IMR-90 (cell line): Measurements from ENCODE around the gene FARSB. TPM values are rescaled to one million over a fixed set of nuclear protein-coding genes. Genes with fewer than 3 reads are reported as not detected.

ENCODE experiments used
- ATAC-seq: fragments of 200-7000 bp; cut with Tn5 transposase; 2 replicates; pipeline ENCODE4 v1.9.1; 2020; ENCODE audit warnings: low read depth, mild to moderate bottlenecking, moderate library complexity
- BruUV-seq: library from RNA; stranded (reverse); fragments of 400-500 nt; replicated peaks from 2 replicates; lab custom pipeline; 2021; lab: Mats Ljungman, UMichigan
- CTCF ChIA-PET: fragments of 300-600 bp; formaldehyde crosslinking; extraction: SDS; loops from one replicate; lab custom pipeline; 2021; ENCODE audit warnings: antibody characterized with exemption; lab: Yijun Ruan, JAX
- POLR2A ChIA-PET: fragments of 300-600 bp; sonication (Branson Sonifier 250); formaldehyde crosslinking; loops from one replicate; lab custom pipeline; 2022; ENCODE audit warnings: antibody characterized with exemption; ENCODE audit not compliant: unreplicated experiment; lab: Charles Lee
- DNase-seq: peaks from one replicate; pipeline ENCODE4 v3.0.0; 2013
- H2AFZ ChIP-seq: replicated peaks from 2 replicates; pipeline ENCODE3; 2013; ENCODE audit warnings: low read length, mild to moderate bottlenecking; ENCODE audit not compliant: poor library complexity
- H2AK5ac ChIP-seq: 2 replicates; pipeline ENCODE4 v1.6.1; 2013; ENCODE audit warnings: low read depth, low read length, inconsistent platforms
- H2AK9ac ChIP-seq: replicated peaks from 2 replicates; pipeline ENCODE3; 2013; ENCODE audit warnings: mild to moderate bottlenecking, low read depth, low read length, moderate library complexity; ENCODE audit not compliant: poor library complexity
- H2BK120ac ChIP-seq: 2 replicates; pipeline ENCODE4 v1.6.1; 2013; ENCODE audit warnings: low read depth, low read length, inconsistent platforms
- H2BK15ac ChIP-seq: 3 replicates; pipeline ENCODE4 v1.6.1; 2013; ENCODE audit warnings: low read depth, low read length, inconsistent platforms
- H2BK20ac ChIP-seq: 2 replicates; pipeline ENCODE4 v1.6.1; 2013; ENCODE audit warnings: low read depth, mild to moderate bottlenecking, inconsistent platforms, low read length, moderate library complexity
- H2BK5ac ChIP-seq: 2 replicates; pipeline ENCODE4 v1.6.1; 2013; ENCODE audit warnings: mild to moderate bottlenecking, low read depth, low read length, inconsistent platforms; ENCODE audit not compliant: poor library complexity, severe bottlenecking
- H3K14ac ChIP-seq: replicated peaks from 2 replicates; pipeline ENCODE4 v1.6.1; 2013; ENCODE audit warnings: low read depth, low read length, inconsistent platforms
- H3K18ac ChIP-seq: 2 replicates; pipeline ENCODE4 v1.6.1; 2013; ENCODE audit warnings: low read depth, low read length, control low read depth
- H3K23ac ChIP-seq: 2 replicates; pipeline ENCODE4 v1.6.1; 2013; ENCODE audit warnings: low read depth, low read length, inconsistent platforms
- H3K27ac ChIP-seq: 2 replicates; pipeline ENCODE4 v1.5.1; 2013; ENCODE audit warnings: mild to moderate bottlenecking, control low read depth, low read length; ENCODE audit not compliant: insufficient read depth
- H3K27me3 ChIP-seq: 2 replicates; pipeline ENCODE4 v1.6.1; 2013; ENCODE audit warnings: low read length; ENCODE audit not compliant: control insufficient read depth, insufficient read depth
- H3K36me3 ChIP-seq: 2 replicates; pipeline ENCODE4 v1.6.1; 2013; ENCODE audit warnings: low read length, mixed read lengths; ENCODE audit not compliant: control insufficient read depth, insufficient read depth
- H3K4ac ChIP-seq: 2 replicates; pipeline ENCODE4 v1.6.1; 2013; ENCODE audit warnings: low read depth, low read length, inconsistent platforms
- H3K4me1 ChIP-seq: 2 replicates; pipeline ENCODE4 v1.6.1; 2013; ENCODE audit warnings: low read length, mixed read lengths; ENCODE audit not compliant: control insufficient read depth, insufficient read depth
- H3K4me2 ChIP-seq: 2 replicates; pipeline ENCODE4 v1.6.1; 2013; ENCODE audit warnings: low read depth, mild to moderate bottlenecking, control low read depth, low read length, moderate library complexity
- H3K4me3 ChIP-seq: 2 replicates; pipeline ENCODE4 v1.5.1; 2013; ENCODE audit warnings: low read depth, mild to moderate bottlenecking, control low read depth, low read length, moderate library complexity; ENCODE audit not compliant: insufficient read depth
- H3K56ac ChIP-seq: 2 replicates; pipeline ENCODE4 v1.6.1; 2013; ENCODE audit warnings: low read length, inconsistent platforms; ENCODE audit not compliant: insufficient read depth; ENCODE audit errors: extremely low read depth
- H3K79me1 ChIP-seq, 2 experiments: 2 replicates each; pipeline ENCODE4 v1.6.1; 2013; ENCODE audit warnings: low read length in 2 of 2, inconsistent platforms in 1 of 2, low read depth in 1 of 2
- H3K9ac ChIP-seq: 2 replicates; pipeline ENCODE4 v1.6.1; 2013; ENCODE audit warnings: low read depth, low read length, control low read depth
- H3K9me1 ChIP-seq: 2 replicates; pipeline ENCODE4 v1.6.1; 2013; ENCODE audit warnings: low read length, inconsistent platforms; ENCODE audit not compliant: insufficient read depth
- H3K9me3 ChIP-seq: 2 replicates; pipeline ENCODE4 v1.6.1; 2013; ENCODE audit warnings: low read length; ENCODE audit not compliant: control insufficient read depth, insufficient read depth
- H4K20me1 ChIP-seq: 2 replicates; pipeline ENCODE4 v1.6.1; 2013; ENCODE audit warnings: low read length, inconsistent platforms; ENCODE audit not compliant: insufficient read depth
- H4K5ac ChIP-seq: 2 replicates; pipeline ENCODE4 v1.6.1; 2013; ENCODE audit warnings: mild to moderate bottlenecking, low read depth, low read length, control low read depth
- H4K8ac ChIP-seq, 2 experiments: 2 replicates each; pipeline ENCODE4 v1.6.1; 2013; ENCODE audit warnings: low read depth in 2 of 2, low read length in 2 of 2, control low read depth in 1 of 2, inconsistent platforms in 1 of 2
- H4K91ac ChIP-seq: 2 replicates; pipeline ENCODE4 v1.6.1; 2013; ENCODE audit warnings: low read depth, low read length, inconsistent platforms; ENCODE audit not compliant: insufficient read depth
- BHLHE40 ChIP-seq: fragments of 150-350 bp; IDR thresholded peaks from 2 replicates; pipeline ENCODE4 v1.6.1; 2016; ENCODE audit warnings: mild to moderate bottlenecking, low read depth, low read length
- CEBPB ChIP-seq: IDR thresholded peaks from 2 replicates; pipeline ENCODE4 v1.6.1; 2012; ENCODE audit warnings: low read depth, low read length, improper control_type of control experiment
- CHD1 ChIP-seq: IDR thresholded peaks from 2 replicates; pipeline ENCODE4 v1.6.1; 2012; ENCODE audit warnings: low read depth, low read length, improper control_type of control experiment
- CTCF ChIP-seq: conservative IDR thresholded peaks from 2 replicates; pipeline ENCODE4 v1.5.1; 2012; ENCODE audit warnings: mild to moderate bottlenecking, low read depth, low read length, improper control_type of control experiment
- ELK1 ChIP-seq: fragments of 150-350 bp; IDR thresholded peaks from 2 replicates; pipeline ENCODE4 v1.6.1; 2016; ENCODE audit warnings: low read depth, mild to moderate bottlenecking, low read length, moderate library complexity, borderline replicate concordance
- FOS ChIP-seq: fragments of 150-350 bp; IDR thresholded peaks from 2 replicates; pipeline ENCODE4 v1.6.1; 2016; ENCODE audit warnings: low read depth, low read length
- MAFK ChIP-seq: IDR thresholded peaks from 2 replicates; pipeline ENCODE4 v1.6.1; 2012; ENCODE audit warnings: low read depth, low read length, improper control_type of control experiment
- MAZ ChIP-seq: IDR thresholded peaks from 2 replicates; pipeline ENCODE4 v1.6.1; 2012; ENCODE audit warnings: low read depth, mild to moderate bottlenecking, low read length, improper control_type of control experiment, moderate library complexity, borderline replicate concordance
- MXI1 ChIP-seq: IDR thresholded peaks from 2 replicates; pipeline ENCODE4 v1.6.1; 2012; ENCODE audit warnings: low read depth, mild to moderate bottlenecking, low read length, moderate library complexity, borderline replicate concordance
- NFE2L2 ChIP-seq: fragments of 150-350 bp; IDR thresholded peaks from 2 replicates; pipeline ENCODE4 v1.6.1; 2016; ENCODE audit warnings: low read depth, mild to moderate bottlenecking, low read length
- POLR2A ChIP-seq: IDR thresholded peaks from 2 replicates; pipeline ENCODE4 v1.6.1; 2012; ENCODE audit warnings: mild to moderate bottlenecking, low read depth, low read length
- RAD21 ChIP-seq: IDR thresholded peaks from 2 replicates; pipeline ENCODE4 v1.6.1; 2012; ENCODE audit warnings: low read length, improper control_type of control experiment
- RFX5 ChIP-seq: IDR thresholded peaks from 2 replicates; pipeline ENCODE4 v1.8.0; 2012; ENCODE audit warnings: low read depth, mild to moderate bottlenecking, low read length, moderate library complexity
- SMC3 ChIP-seq: fragments of 150-350 bp; IDR thresholded peaks from 2 replicates; pipeline ENCODE4 v1.6.1; 2016; ENCODE audit warnings: low read depth, mild to moderate bottlenecking, antibody characterized with exemption, low read length, moderate library complexity
- USF2 ChIP-seq: fragments of 150-350 bp; IDR thresholded peaks from 2 replicates; pipeline ENCODE4 v1.6.1; 2017; ENCODE audit warnings: mild to moderate bottlenecking, antibody characterized with exemption, low read length, low read depth
- WGBS, 2 experiments: methylation state at CpG; one replicate each; pipeline versions ENCODE4 v1.1.5 to v1.1.7; 2013; ENCODE audit warnings: missing lambda C conversion rate in 2 of 2; ENCODE audit not compliant: insufficient read length in 1 of 2; ENCODE audit errors: extremely low coverage in 2 of 2; 5-methylcytosine and 5-hydroxymethylcytosine counted together
- dilution Hi-C: fragments of 300-500 bp; cut with HindIII; formaldehyde crosslinking; loops from one replicate; pipeline ENCODE4 v1.14.3; 2018; ENCODE audit warnings: low sequenced_read_pairs; ENCODE audit not compliant: unreplicated experiment
- in situ Hi-C: fragments of 300-500 bp; cut with MboI; formaldehyde crosslinking; loops from 3 replicates; pipeline ENCODE4 v1.14.3; 2019; ENCODE audit warnings: low sequenced_read_pairs, inconsistent platforms, mixed read lengths
- intact Hi-C: fragments of 100-400 bp; cut with micrococcal nuclease; formaldehyde crosslinking; loops from 2 replicates; pipeline ENCODE4 v1.10.0; 2022
- polyA plus RNA-seq, 3 experiments: library from polyadenylated mRNA; depleted of rRNA; stranded (reverse); fragments of >200 nt; gene quantifications; 2 replicates each; pipeline ENCODE4 v1.2.3, GENCODE V29; 2012; ENCODE audit warnings: low replicate concordance in 1 of 3
- total RNA-seq: library from RNA; depleted of rRNA; stranded (reverse); fragments of >200 nt; gene quantifications from 2 replicates; pipeline ENCODE4 v1.2.3, GENCODE V29; 2012

The FARSB gene
- total and polyA plus RNA-seq, 2 of the 4 experiments (the other 2 are of a cell fraction): 21.1 to 32.5 TPM

GRCh38 chr2:222547083-222547482, 108.8 kb downstream of the FARSB start:
- Histone ChIP-seq H2AFZ (no peak overlapping the region), H3K27ac (no peak overlapping the region), H3K27me3 (peaks cover 3% of the 10 kb centered on the region), H3K23ac (no peak overlapping the region), H3K36me3 (no peaks in the 10 kb centered on the region), H2AK9ac (no peak overlapping the region), H3K56ac (no peak overlapping the region), H3K4me3 (no peak overlapping the region), H2BK120ac (no peak overlapping the region), H2BK15ac (no peak overlapping the region), H3K9me3 (no peaks in the 10 kb centered on the region), H3K4me2 (no peak overlapping the region), H4K8ac (no peak overlapping the region), H4K5ac (no peak overlapping the region), H3K14ac (no peak overlapping the region), H3K9me1 (no peaks in the 10 kb centered on the region), H3K4me1 (no peaks in the 10 kb centered on the region), H2BK5ac (no peak overlapping the region), H2BK20ac (no peak overlapping the region), H2AK5ac (no peak overlapping the region), H4K20me1 (no peaks in the 10 kb centered on the region), H3K79me1 (no peaks in the 10 kb centered on the region), H3K9ac (no peak overlapping the region), H4K91ac (no peak overlapping the region), H3K18ac (no peak overlapping the region), H3K4ac (no peak overlapping the region)
- POLR2A ChIA-PET: no interaction called here
- no TSS peak for BruUV-seq
- intact Hi-C loops: no loop called here
- WGBS, 2 experiments: 83% methylated on average over 2 of the region's 5 CpGs; no CpG with 5 or more reads in 1 of the 2 experiments
- DNase-seq: no peak
- in situ Hi-C loops: no loop called here
- CTCF ChIA-PET: no interaction called here
- dilution Hi-C loops: no loop called here
- ATAC-seq: no peak
- TF ChIP-seq NFE2L2: no peak
- TF ChIP-seq CHD1: no peak
- no peak for TF ChIP-seq MAZ
- TF ChIP-seq CEBPB: no peak
- no peak for TF ChIP-seq USF2
- TF ChIP-seq FOS: no peak
- TF ChIP-seq BHLHE40: no peak
- TF ChIP-seq POLR2A: no peak
- no peak for TF ChIP-seq MXI1
- no peak for TF ChIP-seq MAFK
- TF ChIP-seq ELK1: no peak
- TF ChIP-seq RFX5: no peak
- TF ChIP-seq RAD21: no peak
- no peak for TF ChIP-seq CTCF
- TF ChIP-seq SMC3: no peak
